Vagina (tissue), 2 donors: ENCODE measurements around the gene C1QTNF5. TPM values are rescaled to one million over a fixed set of nuclear protein-coding genes. Genes with fewer than 3 reads are reported as not detected.

Source experiments
- DNase-seq, 2 donors: peaks; one replicate each; pipeline ENCODE4 v3.0.0-alpha.2; 2017; ENCODE audit errors: extremely low spot score in 2 of 2
- H3K27ac ChIP-seq: fragments of 200-600 bp; sonication (generic); one replicate; pipeline ENCODE4 v1.5.1; 2019
- H3K27me3 ChIP-seq: fragments of 200-600 bp; sonication (generic); one replicate; pipeline ENCODE4 v1.5.1; 2019
- H3K36me3 ChIP-seq, 2 donors: fragments of 200-600 bp; sonication (generic); one replicate each; pipeline ENCODE4 v1.5.1; 2017 to 2019
- H3K4me1 ChIP-seq: fragments of 200-600 bp; sonication (generic); one replicate; pipeline ENCODE4 v1.5.1; 2019
- H3K4me3 ChIP-seq, 2 donors: fragments of 200-600 bp; sonication (generic); 1 replicate in 1 of 2; 2 replicates in 1 of 2; pipeline ENCODE4 v1.5.1; 2016 to 2019
- H3K9me3 ChIP-seq: fragments of 200-600 bp; sonication (generic); one replicate; pipeline ENCODE4 v1.5.1; 2019
- POLR2A ChIP-seq, 2 donors: fragments of 450-650 bp; IDR thresholded peaks; one replicate each; pipeline ENCODE4 v1.6.1; 2017; ENCODE audit warnings: antibody characterized with exemption in 2 of 2, mild to moderate bottlenecking in 2 of 2, moderate library complexity in 2 of 2
- POLR2AphosphoS5 ChIP-seq, 2 donors: sonication (generic); formaldehyde crosslinking; IDR thresholded peaks; one replicate each; pipeline ENCODE4 v1.9.0; 2017; ENCODE audit warnings: antibody characterized with exemption in 2 of 2, mild to moderate bottlenecking in 2 of 2, low read depth in 1 of 2; ENCODE audit not compliant: insufficient read depth in 1 of 2
- intact Hi-C: fragments of 100-400 bp; cut with DNase I; formaldehyde crosslinking; loops from one replicate; pipeline ENCODE4 v1.15.1; 2023
- total RNA-seq: library from RNA; depleted of rRNA; stranded (reverse); fragments of >200 nt; gene quantifications from one replicate; pipeline ENCODE4 v1.2.3, GENCODE V29; 2016
- TF ChIP-seq, protein P1 (sequence below), 3 experiments: fragments of 450-650 bp in 2 of 3; fragments of 200-600 bp in 1 of 3; sonication (generic) in 1 of 3; IDR thresholded peaks; one replicate each; pipeline ENCODE4 v1.5.1; 2017 to 2019; ENCODE audit warnings: antibody characterized with exemption in 3 of 3, mild to moderate bottlenecking in 2 of 3, moderate library complexity in 2 of 3

The C1QTNF5 gene
- total RNA-seq, 1 donor from 2014 or later = 32.2 TPM

DNA sequence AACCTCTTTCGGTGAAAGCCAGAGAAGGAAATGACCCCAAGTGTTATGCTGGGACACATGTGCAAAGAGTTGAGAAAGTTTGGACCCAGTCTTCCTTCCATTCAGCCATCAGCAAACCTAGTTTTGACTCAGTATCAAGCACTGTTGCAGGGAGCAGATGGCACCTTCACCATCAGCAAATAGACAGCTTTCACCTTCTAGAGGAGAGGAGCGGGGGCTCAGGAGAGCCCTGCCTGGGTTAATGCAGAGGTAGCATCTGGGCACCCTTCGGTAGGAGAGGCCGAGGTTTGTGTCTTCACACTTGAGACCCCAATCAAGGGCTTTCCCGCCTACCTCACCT is 22.0 kb upstream of the C1QTNF5 start:
- TF ChIP-seq, protein P1, sequence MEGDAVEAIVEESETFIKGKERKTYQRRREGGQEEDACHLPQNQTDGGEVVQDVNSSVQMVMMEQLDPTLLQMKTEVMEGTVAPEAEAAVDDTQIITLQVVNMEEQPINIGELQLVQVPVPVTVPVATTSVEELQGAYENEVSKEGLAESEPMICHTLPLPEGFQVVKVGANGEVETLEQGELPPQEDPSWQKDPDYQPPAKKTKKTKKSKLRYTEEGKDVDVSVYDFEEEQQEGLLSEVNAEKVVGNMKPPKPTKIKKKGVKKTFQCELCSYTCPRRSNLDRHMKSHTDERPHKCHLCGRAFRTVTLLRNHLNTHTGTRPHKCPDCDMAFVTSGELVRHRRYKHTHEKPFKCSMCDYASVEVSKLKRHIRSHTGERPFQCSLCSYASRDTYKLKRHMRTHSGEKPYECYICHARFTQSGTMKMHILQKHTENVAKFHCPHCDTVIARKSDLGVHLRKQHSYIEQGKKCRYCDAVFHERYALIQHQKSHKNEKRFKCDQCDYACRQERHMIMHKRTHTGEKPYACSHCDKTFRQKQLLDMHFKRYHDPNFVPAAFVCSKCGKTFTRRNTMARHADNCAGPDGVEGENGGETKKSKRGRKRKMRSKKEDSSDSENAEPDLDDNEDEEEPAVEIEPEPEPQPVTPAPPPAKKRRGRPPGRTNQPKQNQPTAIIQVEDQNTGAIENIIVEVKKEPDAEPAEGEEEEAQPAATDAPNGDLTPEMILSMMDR (IDR thresholded peaks at IDR 0.05) = no peak
- TF ChIP-seq POLR2AphosphoS5 (IDR thresholded peaks at IDR 0.05; ENCODE audit: insufficient read depth in 1 of 2, low read depth in 1 of 2) (no peak), POLR2A (IDR thresholded peaks at IDR 0.05) (no peak)
- Histone ChIP-seq H3K27me3 (no peaks in the 10 kb centered on the region), H3K36me3 (no peaks in the 10 kb centered on the region), H3K9me3 (no peaks in the 10 kb centered on the region), H3K4me3 (peak overlapping the region in 1 of 2 donors; percentile 41), H3K4me1 (peaks cover 44% of the 10 kb centered on the region), H3K27ac (peak overlapping the region; percentile 79)
- DNase-seq = no peak
- intact Hi-C loops = no loop called here

DNA sequence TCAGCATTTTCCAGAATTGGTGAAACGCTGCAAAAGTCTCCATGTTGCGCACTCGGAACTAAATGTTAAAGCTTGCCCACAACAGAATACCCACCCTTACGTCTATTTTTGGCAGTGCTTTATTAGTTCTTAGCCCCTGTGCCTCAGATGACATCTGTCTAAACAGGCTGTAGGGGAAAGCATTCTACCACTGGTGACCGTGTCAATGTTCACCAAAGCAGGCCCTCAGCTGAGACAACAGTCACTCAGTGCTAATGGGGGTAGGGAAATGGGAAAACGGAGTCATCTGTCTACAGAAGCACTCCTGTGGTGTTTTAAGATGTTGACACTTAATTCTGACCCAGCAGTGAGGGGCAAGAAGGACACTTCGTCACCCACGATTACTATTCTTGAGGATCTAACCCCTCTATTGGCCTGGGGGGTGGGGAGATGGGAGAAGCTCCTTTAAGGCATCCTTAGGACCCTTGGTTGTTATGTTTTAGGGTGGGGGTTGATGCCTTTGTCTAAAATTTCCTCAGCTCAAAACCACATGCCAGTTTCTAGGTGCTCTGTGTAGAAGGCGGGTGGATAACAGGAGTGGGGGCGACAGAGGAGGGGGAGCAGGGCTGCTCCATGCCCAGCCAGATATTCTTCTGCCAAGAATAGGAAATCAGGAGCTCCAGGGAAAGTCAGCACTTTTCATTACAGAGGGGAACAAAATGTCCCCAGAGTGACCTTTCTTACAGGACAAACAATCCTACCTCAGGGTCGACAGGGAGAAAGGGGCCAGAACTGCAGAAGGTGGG is 21.4 kb upstream of the C1QTNF5 start:
- Histone ChIP-seq H3K36me3 (no peaks in the 10 kb centered on the region), H3K27ac (peak overlapping the region; percentile 79), H3K27me3 (no peaks in the 10 kb centered on the region), H3K4me1 (peaks cover 39% of the 10 kb centered on the region), H3K4me3 (peak overlapping the region in 1 of 2 donors; percentile 41), H3K9me3 (no peaks in the 10 kb centered on the region)
- intact Hi-C loops = no loop called here
- TF ChIP-seq, protein P1 (IDR thresholded peaks at IDR 0.05) = no peak
- no peak for TF ChIP-seq POLR2A (IDR thresholded peaks at IDR 0.05)
- no peak for TF ChIP-seq POLR2AphosphoS5 (IDR thresholded peaks at IDR 0.05; ENCODE audit: insufficient read depth in 1 of 2, low read depth in 1 of 2)
- DNase-seq = no peak

DNA sequence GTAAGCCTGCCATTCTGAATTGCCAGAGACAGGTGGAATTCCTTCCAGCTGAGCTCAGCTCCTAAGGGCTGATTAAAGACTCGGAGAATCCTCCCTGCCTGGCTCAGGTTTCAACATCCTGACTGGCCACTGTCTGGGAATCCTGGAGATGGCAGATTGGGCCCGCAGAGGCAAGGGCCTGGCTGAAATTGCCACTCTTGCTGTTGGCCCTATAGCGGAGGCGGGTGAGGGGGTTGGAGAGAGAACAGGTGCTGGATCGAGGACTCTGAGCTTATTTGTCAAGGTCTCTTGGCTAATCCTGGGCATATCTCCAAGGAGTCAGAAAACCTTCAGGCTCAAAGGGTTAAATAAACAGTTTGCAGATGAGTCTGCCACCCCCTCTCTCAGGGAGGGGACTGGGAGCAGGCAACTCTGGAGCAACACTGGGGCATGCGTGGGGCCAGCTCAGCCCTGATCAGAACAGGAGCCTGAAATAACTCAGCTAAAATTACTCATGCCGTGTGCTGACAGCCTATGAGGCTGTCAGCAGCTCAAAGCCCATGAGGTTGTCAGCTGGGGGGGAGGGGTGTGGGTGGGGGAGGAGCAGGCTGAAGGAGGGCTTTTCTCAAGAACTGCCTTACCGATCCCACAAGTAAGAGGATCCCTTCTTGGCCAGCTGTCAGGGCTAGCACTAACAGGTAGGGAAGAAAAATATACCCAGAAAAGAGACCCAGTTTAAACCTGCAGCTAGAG is 20.5 kb upstream of the C1QTNF5 start:
- intact Hi-C loops = no loop called here

DNA sequence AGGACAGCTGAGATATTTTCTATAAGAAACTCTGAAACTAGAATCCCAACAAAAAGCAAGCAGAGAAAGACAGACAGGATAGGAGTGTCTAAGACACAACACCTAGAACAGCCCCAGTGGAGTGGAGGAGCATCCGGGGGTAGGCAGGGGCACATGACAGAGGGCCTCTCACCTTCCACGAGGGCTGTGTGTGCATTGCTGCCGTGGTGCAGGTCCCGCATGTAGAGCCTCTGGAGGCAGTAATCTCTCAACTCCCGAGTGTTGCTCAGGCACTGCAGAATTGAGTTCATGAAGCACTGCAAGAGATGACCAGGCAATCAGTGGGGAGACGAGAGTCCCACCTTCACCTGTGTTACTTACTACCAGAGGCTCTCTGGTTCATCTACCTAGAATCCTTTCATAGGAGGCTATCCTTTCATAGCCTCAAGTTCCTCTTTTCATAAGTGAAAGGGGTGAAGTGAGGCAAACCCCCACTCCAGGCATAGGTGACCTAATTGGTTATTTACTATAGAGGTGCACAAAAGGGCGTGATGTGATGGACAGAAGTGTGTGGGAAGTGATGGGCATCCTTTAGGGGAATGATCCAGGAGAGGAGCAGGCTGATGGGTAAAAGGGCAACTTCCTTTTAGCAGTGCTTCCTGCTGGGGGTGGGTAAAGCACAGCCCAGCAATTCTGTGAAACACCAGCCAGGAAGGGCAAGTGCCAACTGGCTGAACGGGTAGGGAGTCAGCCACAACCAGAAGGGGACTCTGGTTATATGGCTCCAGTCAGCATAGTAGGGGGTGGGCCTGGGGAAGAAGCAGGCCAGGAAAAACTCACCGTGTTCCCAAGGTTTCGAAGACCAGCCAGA is 18.9 kb upstream of the C1QTNF5 start:
- no peak overlapping the region for H3K27ac ChIP-seq
- intact Hi-C loops = loop anchor here (5.0 kb wide), 1 partner anchor 113 kb away; no protein-coding TSS in a partner anchor
- DNase-seq = no peak
- no peak overlapping the region for H3K4me3 ChIP-seq
- H3K4me1 ChIP-seq = peaks cover 26% of the 10 kb centered on the region
- H3K36me3 ChIP-seq = no peaks in the 10 kb centered on the region
- no peaks in the 10 kb centered on the region for H3K9me3 ChIP-seq
- no peaks in the 10 kb centered on the region for H3K27me3 ChIP-seq
- TF ChIP-seq POLR2AphosphoS5 (IDR thresholded peaks at IDR 0.05; ENCODE audit: insufficient read depth in 1 of 2, low read depth in 1 of 2) (no peak), POLR2A (IDR thresholded peaks at IDR 0.05) (no peak)
- TF ChIP-seq, protein P1 (IDR thresholded peaks at IDR 0.05) = no peak

More for the DNA sequence above, 20.5 kb upstream of the C1QTNF5 start:
- TF ChIP-seq, protein P1 (IDR thresholded peaks at IDR 0.05) = no peak
- TF ChIP-seq POLR2AphosphoS5 (IDR thresholded peaks at IDR 0.05; ENCODE audit: insufficient read depth in 1 of 2, low read depth in 1 of 2) = peak in 1 of 2 donors; percentile 53
- peak overlapping the region; percentile 79 for H3K27ac ChIP-seq
- no peaks in the 10 kb centered on the region for H3K9me3 ChIP-seq
- peaks cover 30% of the 10 kb centered on the region for H3K4me1 ChIP-seq
- DNase-seq = no peak
- H3K36me3 ChIP-seq = no peaks in the 10 kb centered on the region
- no peak overlapping the region for H3K4me3 ChIP-seq
- no peaks in the 10 kb centered on the region for H3K27me3 ChIP-seq
